Lower leg skin (tissue), 4 donors: Measurements from ENCODE around the gene AFF4. TPM values are rescaled to one million over a fixed set of nuclear protein-coding genes. Genes with fewer than 3 reads are reported as not detected.

Experiments used
- DNase-seq, 2 donors: peaks; one replicate each; pipeline ENCODE4 v3.0.0-alpha.2; 2019; ENCODE audit warnings: low spot score in 2 of 2
- H3K4me3 ChIP-seq: fragments of 200-600 bp; sonication (generic); 2 replicates; pipeline ENCODE4 v1.5.1; 2017; ENCODE audit warnings: mild to moderate bottlenecking, low read depth; ENCODE audit not compliant: poor library complexity, severe bottlenecking
- CTCF ChIP-seq, 3 donors: fragments of 450-650 bp; IDR thresholded peaks; one replicate each; pipeline ENCODE4 v1.5.1; 2016; ENCODE audit warnings: antibody characterized with exemption in 3 of 3, mild to moderate bottlenecking in 3 of 3, moderate library complexity in 2 of 3
- POLR2A ChIP-seq, 2 donors: fragments of 450-650 bp; IDR thresholded peaks; one replicate each; pipeline ENCODE4 v1.6.1; 2016 to 2017; ENCODE audit warnings: antibody characterized with exemption in 2 of 2, mild to moderate bottlenecking in 1 of 2, moderate library complexity in 1 of 2
- WGBS, 2 donors: methylation state at CpG; one replicate each; pipeline ENCODE4 v1.1.5; 2018; 5-methylcytosine and 5-hydroxymethylcytosine counted together
- intact Hi-C: fragments of 100-400 bp; cut with DNase I; formaldehyde crosslinking; loops from one replicate; pipeline ENCODE4 v1.15.0; 2023; ENCODE audit warnings: low total_unique reads
- total RNA-seq, 4 donors: library from RNA; depleted of rRNA; stranded (reverse); fragments of >200 nt; gene quantifications; one replicate each; pipeline ENCODE4 v1.1.0, GENCODE V29; 2016

AFF4 gene
- total RNA-seq, 4 donors from 2014 or later: 47.9 to 79.2 (median 57.9) TPM

DNA sequence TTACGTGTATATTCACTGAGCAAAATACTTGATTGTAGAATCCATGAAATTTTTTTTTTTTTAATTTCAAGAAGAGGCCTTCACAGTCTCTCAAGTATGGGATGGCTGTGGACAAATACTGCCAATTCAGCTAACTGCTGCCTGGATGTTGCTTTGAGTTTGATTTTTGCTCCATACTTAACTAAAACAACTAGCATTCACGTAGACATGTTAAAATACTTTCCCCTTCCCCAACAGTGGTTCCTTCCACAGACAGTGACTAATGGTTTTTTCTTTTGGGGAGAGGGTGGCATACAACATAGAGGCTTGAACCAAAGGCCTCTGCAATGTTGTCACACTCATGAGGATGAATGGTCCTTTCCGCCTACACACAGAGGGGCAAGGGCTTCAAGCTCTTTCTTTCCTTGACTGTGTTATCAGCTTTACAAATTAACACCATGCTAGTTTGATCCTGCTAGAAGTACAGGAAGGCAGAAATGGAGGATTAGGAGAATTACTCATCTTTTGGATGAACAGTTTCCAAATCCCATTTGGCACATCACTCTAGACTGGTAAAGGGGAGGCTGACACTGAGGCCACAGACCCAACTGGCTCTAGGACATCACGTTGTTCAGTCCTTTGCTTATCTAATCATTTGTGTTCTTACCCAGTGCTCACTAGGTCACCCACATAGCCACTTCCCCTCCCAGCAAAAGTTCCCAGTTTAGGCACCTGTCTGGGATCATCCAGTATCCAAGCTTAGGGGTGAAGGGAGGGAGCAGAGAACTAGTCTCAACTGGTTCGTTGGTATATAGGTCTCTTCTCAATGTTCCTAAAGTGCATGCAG, 91.8 kb downstream of the AFF4 start:
- DNase-seq: no peak
- no peak overlapping the region for H3K4me3 ChIP-seq
- TF ChIP-seq POLR2A (IDR thresholded peaks at IDR 0.05) (no peak), CTCF (IDR thresholded peaks at IDR 0.05) (no peak)
- WGBS, 2 donors: 85 to 87% methylated on average over 5 of the region's 5 CpGs
- intact Hi-C loops: no loop called here

DNA sequence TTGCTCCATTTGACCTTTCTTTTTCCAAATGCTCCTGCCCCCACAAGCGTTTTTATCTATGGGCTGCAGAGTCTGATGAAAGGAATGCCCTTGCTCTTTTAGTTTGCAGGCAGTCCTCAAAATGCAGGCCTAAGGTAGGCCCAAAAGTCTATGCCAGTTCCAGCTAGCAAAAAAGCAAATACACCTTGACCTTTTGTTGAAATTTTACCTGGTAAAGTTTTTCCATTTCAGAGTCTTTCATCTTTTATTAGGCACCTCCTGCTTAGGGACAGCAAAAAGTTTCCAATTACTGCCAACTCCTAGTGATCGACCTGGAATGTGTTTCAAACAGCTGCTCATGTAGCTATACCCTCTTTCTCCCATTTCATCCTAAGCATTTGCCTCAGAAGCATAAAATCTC, 92.6 kb downstream of the AFF4 start:
- TF ChIP-seq POLR2A (IDR thresholded peaks at IDR 0.05) (no peak), CTCF (IDR thresholded peaks at IDR 0.05) (no peak)
- no peak for DNase-seq
- no peak overlapping the region for H3K4me3 ChIP-seq
- intact Hi-C loops: no loop called here
- 70 to 72% methylated on average over 2 of the region's 2 CpGs for WGBS, 2 donors

DNA sequence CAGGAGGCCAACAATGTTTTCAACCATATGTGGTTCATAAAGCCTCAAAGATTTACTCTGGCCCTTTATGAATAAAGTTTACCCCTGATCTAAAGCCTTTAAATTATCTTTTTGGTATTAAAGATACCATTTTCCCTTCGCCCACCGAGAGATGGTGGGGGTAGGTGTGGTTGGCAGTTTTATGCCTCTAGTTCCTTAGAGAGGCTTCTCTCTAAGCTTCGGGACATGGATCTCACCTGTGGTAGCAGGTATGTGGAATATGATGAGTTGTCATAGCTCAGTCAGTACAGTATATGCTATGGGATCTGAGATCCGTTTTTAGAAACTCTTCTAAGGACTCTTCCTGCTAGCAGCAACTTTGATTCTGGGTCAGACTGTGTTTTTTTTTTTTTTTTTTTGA, 94.7 kb downstream of the AFF4 start:
- 81 to 83% methylated on average over 4 of the region's 4 CpGs for WGBS, 2 donors
- intact Hi-C loops: no loop called here
- TF ChIP-seq POLR2A (IDR thresholded peaks at IDR 0.05) (no peak), CTCF (IDR thresholded peaks at IDR 0.05) (no peak)

DNA sequence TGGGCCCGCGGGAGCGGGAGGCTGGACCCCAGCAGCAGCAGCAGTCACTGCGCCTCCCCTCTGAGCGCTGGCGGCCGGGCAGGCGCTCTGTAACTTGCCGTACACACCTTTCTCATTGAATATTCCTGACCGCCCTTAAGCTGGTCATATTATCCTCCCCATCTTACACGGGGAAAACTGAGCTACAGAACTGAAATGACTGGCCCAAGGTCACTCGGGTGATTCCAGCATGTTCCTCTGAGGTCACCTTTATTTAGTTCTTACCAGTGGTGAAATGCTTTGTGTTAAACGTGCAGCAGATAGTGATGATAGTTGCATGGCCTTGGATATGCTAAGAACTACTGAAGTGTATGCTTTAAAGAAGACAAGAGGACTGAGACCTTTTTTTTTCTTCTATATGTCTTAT, 96.4 kb downstream of the AFF4 start:
- H3K4me3 ChIP-seq: peak overlapping the region; percentile 79
- WGBS, 2 donors: 0 to 2% methylated on average over 11 to 13 of the region's 13 CpGs
- DNase-seq: no peak
- TF ChIP-seq CTCF (IDR thresholded peaks at IDR 0.05) (no peak), POLR2A (IDR thresholded peaks at IDR 0.05) (no peak)
- intact Hi-C loops: no loop called here

More for the DNA sequence above, 94.7 kb downstream of the AFF4 start:
- no peak overlapping the region for H3K4me3 ChIP-seq
- no peak for DNase-seq

DNA sequence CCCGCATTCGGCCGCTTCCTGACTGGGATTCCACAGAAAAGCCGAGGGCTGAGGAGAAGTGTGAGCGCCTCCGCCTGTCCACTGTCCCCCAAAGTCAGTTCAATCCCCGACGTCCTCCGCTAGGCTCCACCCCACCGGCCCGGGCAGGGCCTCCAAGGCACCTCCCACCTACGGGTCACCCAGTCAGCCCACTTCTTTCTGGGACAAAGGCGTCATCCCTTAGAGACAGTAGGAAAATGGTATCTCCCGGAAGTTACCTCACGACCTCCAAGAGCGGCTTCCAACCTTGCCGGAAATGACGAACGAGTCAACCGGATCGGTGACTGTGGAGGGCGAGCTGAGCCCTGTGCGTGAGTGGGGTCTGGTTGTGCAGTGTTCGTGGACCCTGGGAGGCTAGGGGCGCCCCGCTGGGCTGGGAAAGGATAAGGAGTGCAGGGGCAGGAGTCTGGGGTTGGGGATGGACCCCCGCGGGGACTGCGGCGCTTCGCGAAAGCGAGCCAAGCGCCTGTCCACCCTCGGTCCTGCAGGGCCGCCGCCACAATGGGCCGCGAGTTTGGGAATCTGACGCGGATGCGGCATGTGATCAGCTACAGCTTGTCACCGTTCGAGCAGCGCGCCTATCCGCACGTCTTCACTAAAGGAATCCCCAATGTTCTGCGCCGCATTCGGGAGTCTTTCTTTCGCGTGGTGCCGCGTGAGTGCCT, 96.9 kb downstream of the AFF4 start, which contains the start of the genes GDF9 and UQCRQ:
Gene GDF9 (minus strand): TSS at position 128 of the 704 bp plus-strand sequence. CDS start 1,936 bp downstream, outside the sequence.
Gene UQCRQ (plus strand): TSS at position 301 of the 704 bp plus-strand sequence. CDS start 240 bp downstream, at position 541.
- 0% methylated on average over 36 to 37 of the region's 55 CpGs for WGBS, 2 donors
- intact Hi-C loops: no loop called here
- peak; percentile 96 to 99 for DNase-seq
- peak within 1 kb of the TSS; percentile 79 for H3K4me3 ChIP-seq
- TF ChIP-seq CTCF (IDR thresholded peaks at IDR 0.05) (no peak), POLR2A (IDR thresholded peaks at IDR 0.05) (peak in 1 of 2 donors; percentile 16)
